ENCODE measurements around the gene GBP3. TPM values are rescaled to one million over a fixed set of nuclear protein-coding genes. Genes with fewer than 3 reads are reported as not detected.

Gene GBP3
- total RNA-seq, 1 donor from 2014 or later, result 39.4 TPM

- Histone ChIP-seq H3K27me3 (ENCODE audit: control insufficient read depth, insufficient read depth, low read length) (no peaks in the 10 kb centered on the region), H3K4me3 (ENCODE audit: low read depth, low read length) (no peak overlapping the region), H3K36me3 (ENCODE audit: control insufficient read depth, insufficient read depth, low read length) (no peaks in the 10 kb centered on the region)
- no peak for TF ChIP-seq CTCF (IDR thresholded peaks at IDR 0.05; ENCODE audit: insufficient read depth, low read length, poor library complexity, severe bottlenecking)
- DNase-seq (ENCODE audit: low read depth), result no peak
Observed at GRCh38 chr1:88990426-88990825, 32.2 kb downstream of the GBP3 start.

- Histone ChIP-seq H3K4me3 (ENCODE audit: low read depth, low read length) (no peak overlapping the region), H3K36me3 (ENCODE audit: control insufficient read depth, insufficient read depth, low read length) (no peaks in the 10 kb centered on the region), H3K27me3 (ENCODE audit: control insufficient read depth, insufficient read depth, low read length) (no peaks in the 10 kb centered on the region)
- TF ChIP-seq CTCF (IDR thresholded peaks at IDR 0.05; ENCODE audit: insufficient read depth, low read length, poor library complexity, severe bottlenecking), result no peak
- DNase-seq (ENCODE audit: low read depth), result no peak
Observed at GRCh38 chr1:88985692-88986091, 37.0 kb downstream of the GBP3 start.

GRCh38 chr1:88985032-88985431 is 37.6 kb downstream of the GBP3 start:
- DNase-seq (ENCODE audit: low read depth), result no peak
- Histone ChIP-seq H3K27me3 (ENCODE audit: control insufficient read depth, insufficient read depth, low read length) (no peaks in the 10 kb centered on the region), H3K4me3 (ENCODE audit: low read depth, low read length) (no peak overlapping the region), H3K36me3 (ENCODE audit: control insufficient read depth, insufficient read depth, low read length) (no peaks in the 10 kb centered on the region)
- TF ChIP-seq CTCF (IDR thresholded peaks at IDR 0.05; ENCODE audit: insufficient read depth, low read length, poor library complexity, severe bottlenecking), result no peak

GRCh38 chr1:88984569-88984968 is 38.1 kb downstream of the GBP3 start:
- no peak for DNase-seq (ENCODE audit: low read depth)
- TF ChIP-seq CTCF (IDR thresholded peaks at IDR 0.05; ENCODE audit: insufficient read depth, low read length, poor library complexity, severe bottlenecking), result no peak
- no peak overlapping the region for H3K4me3 ChIP-seq (ENCODE audit: low read depth, low read length)
- H3K36me3 ChIP-seq (ENCODE audit: control insufficient read depth, insufficient read depth, low read length), result no peaks in the 10 kb centered on the region
- H3K27me3 ChIP-seq (ENCODE audit: control insufficient read depth, insufficient read depth, low read length), result no peaks in the 10 kb centered on the region

GRCh38 chr1:88983791-88984559 is 38.7 kb downstream of the GBP3 start:
- no peak for DNase-seq (ENCODE audit: low read depth)
- Histone ChIP-seq H3K4me3 (ENCODE audit: low read depth, low read length) (no peak overlapping the region), H3K36me3 (ENCODE audit: control insufficient read depth, insufficient read depth, low read length) (no peaks in the 10 kb centered on the region)

More at GRCh38 chr1:88983791-88984559, 38.7 kb downstream of the GBP3 start:
- H3K27me3 ChIP-seq (ENCODE audit: control insufficient read depth, insufficient read depth, low read length), result no peaks in the 10 kb centered on the region
- TF ChIP-seq CTCF (IDR thresholded peaks at IDR 0.05; ENCODE audit: insufficient read depth, low read length, poor library complexity, severe bottlenecking), result peak; percentile 39
